WERI-Rb-1 (cell line): Measurements from ENCODE around the gene PPARD.
A peak's percentile ranks its signal among the peaks of the same experiment; 100 is the strongest.

Experiments
- DNase-seq: peaks from one replicate; pipeline ENCODE4 v3.0.0-alpha.2; 2020
- H3K27ac ChIP-seq: fragments of 250-450 bp; sonication (Bioruptor Pico); 2 replicates; pipeline ENCODE4 v1.5.1; 2020; ENCODE audit warnings: mild to moderate bottlenecking, moderate library complexity
- H3K27me3 ChIP-seq: fragments of 250-450 bp; sonication (Bioruptor Pico); 2 replicates; pipeline ENCODE4 v1.5.1; 2021; ENCODE audit warnings: mild to moderate bottlenecking, low read depth, moderate library complexity; ENCODE audit not compliant: insufficient read depth, severe bottlenecking
- H3K36me3 ChIP-seq: fragments of 250-450 bp; sonication (Bioruptor Pico); 2 replicates; pipeline ENCODE4 v1.5.1; 2020; ENCODE audit warnings: mild to moderate bottlenecking, moderate library complexity
- H3K4me3 ChIP-seq: 2 replicates; pipeline ENCODE4 v1.5.1; 2011; ENCODE audit warnings: low read depth, mild to moderate bottlenecking, control low read depth, low read length
- H3K9me3 ChIP-seq: fragments of 250-450 bp; sonication (Bioruptor Pico); 2 replicates; pipeline ENCODE4 v1.5.1; 2021; ENCODE audit warnings: mild to moderate bottlenecking, moderate library complexity; ENCODE audit not compliant: severe bottlenecking
- CTCF ChIP-seq: IDR thresholded peaks from 2 replicates; pipeline ENCODE4 v1.5.1; 2011; ENCODE audit warnings: low read depth, mild to moderate bottlenecking, control low read depth, inconsistent platforms, low read length

Gene PPARD

GRCh38 chr6:35473850-35474130, 131.4 kb downstream of the PPARD start:
- TF ChIP-seq CTCF, result no peak
- H3K27ac ChIP-seq, result peak overlapping the region; percentile 35
- DNase-seq, result no peak
- H3K27me3 ChIP-seq, result no peaks in the 10 kb centered on the region
- no peaks in the 10 kb centered on the region for H3K9me3 ChIP-seq
- H3K36me3 ChIP-seq, result peaks cover 89% of the 10 kb centered on the region
- H3K4me3 ChIP-seq, result no peak overlapping the region

- no peak for DNase-seq
- Histone ChIP-seq H3K27me3 (no peaks in the 10 kb centered on the region), H3K4me3 (no peak overlapping the region), H3K36me3 (peaks cover 89% of the 10 kb centered on the region), H3K9me3 (no peaks in the 10 kb centered on the region), H3K27ac (peak overlapping the region; percentile 35)
- TF ChIP-seq CTCF, result no peak
Measured at GRCh38 chr6:35474131-35474941, 132.0 kb downstream of the PPARD start.

GRCh38 chr6:35474942-35475570, 132.7 kb downstream of the PPARD start:
- Histone ChIP-seq H3K9me3 (no peaks in the 10 kb centered on the region), H3K4me3 (no peak overlapping the region), H3K27ac (no peak overlapping the region), H3K36me3 (peaks cover 89% of the 10 kb centered on the region), H3K27me3 (no peaks in the 10 kb centered on the region)
- DNase-seq, result no peak
- no peak for TF ChIP-seq CTCF

- Histone ChIP-seq H3K9me3 (no peaks in the 10 kb centered on the region), H3K36me3 (peaks cover 86% of the 10 kb centered on the region), H3K27me3 (no peaks in the 10 kb centered on the region), H3K27ac (no peak overlapping the region), H3K4me3 (no peak overlapping the region)
- no peak for TF ChIP-seq CTCF
- no peak for DNase-seq
Measured at GRCh38 chr6:35475573-35475972, 133.2 kb downstream of the PPARD start.

- H3K36me3 ChIP-seq, result peaks cover 81% of the 10 kb centered on the region
- no peak overlapping the region for H3K27ac ChIP-seq
- no peak overlapping the region for H3K4me3 ChIP-seq
Measured at GRCh38 chr6:35476004-35476403, 133.6 kb downstream of the PPARD start.

More at GRCh38 chr6:35476004-35476403, 133.6 kb downstream of the PPARD start:
- no peaks in the 10 kb centered on the region for H3K9me3 ChIP-seq
- peak; percentile 37 for DNase-seq
- no peak for TF ChIP-seq CTCF
- H3K27me3 ChIP-seq, result no peaks in the 10 kb centered on the region
